ENCODE measurements around the gene RBP3. TPM values are rescaled to one million over a fixed set of nuclear protein-coding genes. Genes with fewer than 3 reads are reported as not detected.

Gene RBP3
- total RNA-seq, 4 donors from 2014 or later: not detected

DNA sequence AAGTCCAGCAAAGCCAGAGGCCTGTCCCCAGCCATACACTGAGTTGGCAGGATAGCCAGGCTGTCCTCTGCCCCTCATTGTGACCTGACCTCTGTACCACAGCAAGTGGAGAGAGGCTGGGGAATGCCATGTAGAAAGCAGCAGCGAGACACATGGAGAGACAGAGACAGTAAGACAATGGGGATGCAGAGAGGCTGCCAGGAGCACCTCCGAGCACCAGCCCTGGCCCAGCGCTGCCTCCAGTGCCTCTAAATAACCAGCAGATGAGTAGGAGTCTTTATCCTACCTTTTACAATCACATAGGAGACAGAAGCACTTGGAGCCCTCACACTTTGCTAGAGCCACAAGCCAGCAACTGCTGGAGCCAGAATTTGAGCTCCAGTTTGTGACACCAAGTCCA is 17.8 kb upstream of the RBP3 start:
- TF ChIP-seq, protein P1, sequence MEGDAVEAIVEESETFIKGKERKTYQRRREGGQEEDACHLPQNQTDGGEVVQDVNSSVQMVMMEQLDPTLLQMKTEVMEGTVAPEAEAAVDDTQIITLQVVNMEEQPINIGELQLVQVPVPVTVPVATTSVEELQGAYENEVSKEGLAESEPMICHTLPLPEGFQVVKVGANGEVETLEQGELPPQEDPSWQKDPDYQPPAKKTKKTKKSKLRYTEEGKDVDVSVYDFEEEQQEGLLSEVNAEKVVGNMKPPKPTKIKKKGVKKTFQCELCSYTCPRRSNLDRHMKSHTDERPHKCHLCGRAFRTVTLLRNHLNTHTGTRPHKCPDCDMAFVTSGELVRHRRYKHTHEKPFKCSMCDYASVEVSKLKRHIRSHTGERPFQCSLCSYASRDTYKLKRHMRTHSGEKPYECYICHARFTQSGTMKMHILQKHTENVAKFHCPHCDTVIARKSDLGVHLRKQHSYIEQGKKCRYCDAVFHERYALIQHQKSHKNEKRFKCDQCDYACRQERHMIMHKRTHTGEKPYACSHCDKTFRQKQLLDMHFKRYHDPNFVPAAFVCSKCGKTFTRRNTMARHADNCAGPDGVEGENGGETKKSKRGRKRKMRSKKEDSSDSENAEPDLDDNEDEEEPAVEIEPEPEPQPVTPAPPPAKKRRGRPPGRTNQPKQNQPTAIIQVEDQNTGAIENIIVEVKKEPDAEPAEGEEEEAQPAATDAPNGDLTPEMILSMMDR (IDR thresholded peaks at IDR 0.05): no peak
- no peak for DNase-seq (ENCODE audit: low spot score)
- no peak for ATAC-seq (ENCODE audit: low FRiP score)

DNA sequence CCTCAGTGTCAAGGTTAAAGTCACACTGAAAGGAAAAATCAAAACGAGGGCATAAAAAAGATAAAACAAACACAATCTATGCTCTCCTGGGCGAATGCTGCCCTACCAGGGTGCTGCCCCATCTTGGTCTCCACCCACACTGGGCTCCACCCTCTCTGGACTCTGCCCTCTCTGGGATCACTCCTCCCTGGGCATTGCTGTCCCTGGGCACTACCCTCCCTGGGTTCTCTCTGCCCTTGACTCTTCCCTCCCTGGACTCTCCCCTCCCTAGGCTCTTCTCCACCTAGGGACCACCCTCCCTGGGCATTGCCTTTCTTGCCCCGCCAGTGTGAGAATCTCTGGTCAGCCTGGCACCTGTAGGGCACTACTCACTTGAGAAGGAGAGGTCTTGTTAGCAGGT is 17.4 kb upstream of the RBP3 start:
- TF ChIP-seq, protein P1 (IDR thresholded peaks at IDR 0.05): no peak
- no peak for DNase-seq (ENCODE audit: low spot score)
- ATAC-seq (ENCODE audit: low FRiP score): no peak

DNA sequence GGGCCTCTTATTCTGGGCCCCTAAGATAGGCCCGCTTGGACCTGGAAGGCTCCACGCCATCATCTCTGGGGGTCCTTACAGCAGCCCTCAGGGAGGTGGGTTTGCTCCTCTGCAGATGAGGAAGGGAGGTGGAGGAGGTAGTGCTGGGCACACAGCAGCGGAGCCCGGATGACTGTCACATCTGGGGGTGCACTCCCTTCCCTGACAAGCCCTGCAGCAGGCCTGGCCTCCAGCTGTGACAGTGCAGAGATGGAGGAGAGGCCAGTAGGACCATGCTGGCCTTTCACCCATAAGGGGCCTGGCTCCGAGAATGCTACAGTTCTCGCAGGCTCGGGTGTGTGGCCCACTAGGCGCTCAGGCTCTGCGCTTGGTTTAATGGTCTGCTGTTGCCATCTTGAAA is 16.7 kb upstream of the RBP3 start:
- DNase-seq (ENCODE audit: low spot score) (no peak), ATAC-seq (ENCODE audit: low FRiP score) (no peak)
- TF ChIP-seq, protein P1 (IDR thresholded peaks at IDR 0.05): no peak

DNA sequence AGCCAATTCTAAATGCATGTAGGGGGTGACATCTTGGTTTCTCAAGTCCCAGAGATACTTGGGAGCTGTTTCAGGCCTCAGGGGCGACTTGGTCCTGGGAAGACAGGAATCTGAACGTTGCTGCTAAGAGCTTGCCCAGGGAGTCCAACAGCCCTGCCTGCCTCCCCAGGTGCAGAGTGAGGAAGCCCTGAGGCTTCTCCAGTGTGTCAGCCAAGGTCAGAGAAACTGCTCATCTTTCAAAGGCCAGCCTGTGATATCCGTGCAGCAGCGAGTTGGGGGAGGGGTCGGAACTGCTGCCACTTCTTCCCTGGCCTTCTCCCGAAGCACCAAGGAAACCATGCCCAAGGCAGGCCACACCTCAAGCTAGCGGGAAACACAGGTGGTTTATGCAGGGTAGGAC is 16.2 kb upstream of the RBP3 start:
- ATAC-seq (ENCODE audit: low FRiP score) (no peak), DNase-seq (ENCODE audit: low spot score) (no peak)
- TF ChIP-seq, protein P1 (IDR thresholded peaks at IDR 0.05): no peak

DNA sequence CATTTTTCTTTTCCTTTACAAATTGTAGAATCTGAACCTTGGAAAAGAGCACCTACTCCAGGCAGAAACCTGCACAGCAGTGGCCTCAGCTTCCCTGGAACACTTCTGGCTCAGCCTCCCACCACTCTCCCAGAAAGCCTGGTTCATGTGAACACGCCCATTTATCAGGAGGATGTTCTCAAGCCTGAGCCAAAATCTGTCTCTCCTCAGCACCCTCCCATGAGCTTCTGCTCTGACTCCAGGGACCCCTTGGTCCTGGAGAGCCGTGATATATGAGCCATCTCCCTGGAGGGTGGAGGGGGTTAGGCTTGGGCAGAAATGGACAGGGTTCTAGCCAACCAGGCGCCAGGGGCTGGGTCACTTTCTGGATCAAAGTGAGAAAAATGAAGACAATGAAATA is 15.8 kb upstream of the RBP3 start:
- TF ChIP-seq, protein P1 (IDR thresholded peaks at IDR 0.05): no peak
- ATAC-seq (ENCODE audit: low FRiP score) (no peak), DNase-seq (ENCODE audit: low spot score) (no peak)

DNA sequence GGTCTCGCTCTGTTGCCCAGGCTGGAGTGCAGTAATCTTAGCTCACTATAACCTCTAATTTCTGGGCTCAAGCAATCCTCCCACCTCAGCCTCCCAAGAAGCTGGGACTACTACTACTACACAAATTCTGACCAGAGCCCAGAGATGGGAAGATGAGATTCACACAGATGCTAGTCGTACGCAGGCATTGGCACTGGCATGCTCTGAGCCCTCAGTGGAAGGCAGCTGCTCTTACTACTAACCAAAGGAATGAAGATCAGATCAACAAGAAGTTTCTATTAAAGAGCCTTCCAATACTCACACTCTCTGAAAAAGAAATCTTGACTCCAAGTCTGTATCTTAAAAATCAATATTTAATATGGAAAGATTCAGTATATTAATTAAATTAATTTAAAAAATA is 15.2 kb upstream of the RBP3 start:
- ATAC-seq (ENCODE audit: low FRiP score) (no peak), DNase-seq (ENCODE audit: low spot score) (no peak)
- TF ChIP-seq, protein P1 (IDR thresholded peaks at IDR 0.05): no peak

DNA sequence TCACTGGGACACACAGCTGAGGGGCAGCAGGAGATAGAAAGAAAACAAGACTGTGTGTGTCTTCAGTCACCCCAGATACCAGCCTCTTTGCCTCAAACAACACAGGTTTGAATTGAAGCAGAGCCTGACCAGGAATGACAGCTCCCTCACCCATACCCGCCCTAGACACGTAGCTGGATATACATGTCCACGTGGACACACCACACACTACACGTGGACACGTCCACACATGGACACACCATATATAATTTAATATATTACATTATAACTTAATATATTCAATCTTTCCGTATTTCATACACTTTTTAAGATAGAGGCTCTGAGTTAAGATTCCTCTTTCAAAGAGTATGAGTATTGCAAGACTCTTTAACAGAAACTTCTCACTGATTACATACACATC is 14.6 kb upstream of the RBP3 start:
- no peak for ATAC-seq (ENCODE audit: low FRiP score)
- DNase-seq (ENCODE audit: low spot score): no peak
- TF ChIP-seq, protein P1 (IDR thresholded peaks at IDR 0.05): no peak

Data from omental fat pad (tissue), 4 donors.